HEK293 (cell line): ENCODE measurements around the gene RPUSD1.

Experiments
- OSR2 ChIP-seq: fragments of 450-650 bp; formaldehyde crosslinking; IDR thresholded peaks from 2 replicates; pipeline ENCODE4 v1.5.1; 2016; ENCODE audit warnings: missing biosample characterization, missing genetic modification characterization
- SETDB1 ChIP-seq: IDR thresholded peaks from one replicate; pipeline ENCODE4 v1.6.1; 2017; ENCODE audit warnings: mild to moderate bottlenecking, low read length, moderate library complexity, mixed read lengths; ENCODE audit not compliant: insufficient read length
- WT1 ChIP-seq: fragments of 450-650 bp; formaldehyde crosslinking; IDR thresholded peaks from 2 replicates; pipeline ENCODE4 v1.5.1; 2016; ENCODE audit warnings: missing biosample characterization, missing genetic modification characterization
- ZBTB17 ChIP-seq: fragments of 450-650 bp; formaldehyde crosslinking; IDR thresholded peaks from 2 replicates; pipeline ENCODE4 v1.5.1; 2016; ENCODE audit warnings: missing biosample characterization, missing genetic modification characterization
- ZBTB48 ChIP-seq: fragments of 450-650 bp; formaldehyde crosslinking; IDR thresholded peaks from 2 replicates; pipeline ENCODE4 v1.5.1; 2016; ENCODE audit warnings: missing biosample characterization, missing genetic modification characterization
- ZEB2 ChIP-seq: fragments of 450-650 bp; formaldehyde crosslinking; IDR thresholded peaks from 2 replicates; pipeline ENCODE4 v1.5.1; 2016; ENCODE audit warnings: missing biosample characterization, missing genetic modification characterization
- ZFP69B ChIP-seq: fragments of 450-650 bp; formaldehyde crosslinking; IDR thresholded peaks from 2 replicates; pipeline ENCODE4 v1.5.1; 2016; ENCODE audit warnings: missing biosample characterization, missing genetic modification characterization
- ZNF211 ChIP-seq: fragments of 450-650 bp; formaldehyde crosslinking; IDR thresholded peaks from 2 replicates; pipeline ENCODE4 v1.5.1; 2016; ENCODE audit warnings: low read depth, missing biosample characterization, missing genetic modification characterization
- ZNF23 ChIP-seq: fragments of 450-650 bp; formaldehyde crosslinking; IDR thresholded peaks from 2 replicates; pipeline ENCODE4 v1.5.1; 2016; ENCODE audit warnings: missing biosample characterization, missing genetic modification characterization, borderline replicate concordance
- ZNF24 ChIP-seq: fragments of 450-650 bp; formaldehyde crosslinking; IDR thresholded peaks from 2 replicates; pipeline ENCODE4 v1.5.1; 2016; ENCODE audit warnings: missing biosample characterization, missing genetic modification characterization
- ZNF248 ChIP-seq: fragments of 450-650 bp; formaldehyde crosslinking; IDR thresholded peaks from 2 replicates; pipeline ENCODE4 v1.5.1; 2017; ENCODE audit warnings: missing biosample characterization, missing genetic modification characterization
- ZNF426 ChIP-seq: fragments of 450-650 bp; formaldehyde crosslinking; IDR thresholded peaks from 2 replicates; pipeline ENCODE4 v1.5.1; 2017; ENCODE audit warnings: missing biosample characterization, missing genetic modification characterization, mild to moderate bottlenecking, inconsistent platforms, moderate library complexity
- ZNF48 ChIP-seq: fragments of 450-650 bp; formaldehyde crosslinking; IDR thresholded peaks from 2 replicates; pipeline ENCODE4 v1.5.1; 2016; ENCODE audit warnings: missing biosample characterization, missing genetic modification characterization
- ZNF555 ChIP-seq: fragments of 450-650 bp; formaldehyde crosslinking; conservative IDR thresholded peaks from 2 replicates; pipeline ENCODE4 v1.5.1; 2017; ENCODE audit warnings: missing biosample characterization, mild to moderate bottlenecking, missing genetic modification characterization, inconsistent platforms
- ZNF560 ChIP-seq: fragments of 450-650 bp; formaldehyde crosslinking; IDR thresholded peaks from 2 replicates; pipeline ENCODE4 v1.5.1; 2017; ENCODE audit warnings: missing biosample characterization, missing genetic modification characterization, borderline replicate concordance
- ZNF571 ChIP-seq: fragments of 450-650 bp; formaldehyde crosslinking; IDR thresholded peaks from 2 replicates; pipeline ENCODE4 v1.5.0; 2017; ENCODE audit warnings: missing biosample characterization, missing genetic modification characterization
- ZNF585B ChIP-seq: fragments of 450-650 bp; formaldehyde crosslinking; IDR thresholded peaks from 2 replicates; pipeline ENCODE4 v1.5.1; 2016; ENCODE audit warnings: missing biosample characterization, missing genetic modification characterization
- ZNF629 ChIP-seq: fragments of 450-650 bp; formaldehyde crosslinking; IDR thresholded peaks from 2 replicates; pipeline ENCODE4 v1.5.1; 2017; ENCODE audit warnings: missing biosample characterization, missing genetic modification characterization
- ZNF76 ChIP-seq: fragments of 450-650 bp; formaldehyde crosslinking; IDR thresholded peaks from 2 replicates; pipeline ENCODE4; 2016; ENCODE audit warnings: low read depth, missing biosample characterization, missing genetic modification characterization, borderline replicate concordance
- ZNF777 ChIP-seq: fragments of 450-650 bp; formaldehyde crosslinking; IDR thresholded peaks from 2 replicates; pipeline ENCODE4 v1.5.1; 2017; ENCODE audit warnings: missing biosample characterization, missing genetic modification characterization, borderline replicate concordance
- ZNF830 ChIP-seq: fragments of 450-650 bp; IDR thresholded peaks from 2 replicates; pipeline ENCODE4 v1.5.0; 2018; ENCODE audit warnings: missing biosample characterization, missing genetic modification characterization, low read depth, mild to moderate bottlenecking, moderate library complexity
- TF ChIP-seq, protein P1 (sequence below): sonication (generic); formaldehyde crosslinking; IDR thresholded peaks from 2 replicates; pipeline ENCODE4 v1.8.1; 2022; ENCODE audit warnings: mild to moderate bottlenecking, moderate library complexity, missing genetic modification reagents
- TF ChIP-seq, protein P2 (sequence below): fragments of 450-650 bp; IDR thresholded peaks from 2 replicates; pipeline ENCODE4 v1.5.1; 2018; ENCODE audit warnings: missing biosample characterization, mild to moderate bottlenecking, missing genetic modification characterization
- TF ChIP-seq, protein P3 (sequence below): fragments of 450-650 bp; formaldehyde crosslinking; conservative IDR thresholded peaks from 2 replicates; pipeline ENCODE4 v1.5.1; 2016; ENCODE audit warnings: low read depth, missing biosample characterization, missing genetic modification characterization
- TF ChIP-seq, protein P4 (sequence below): fragments of 450-650 bp; formaldehyde crosslinking; IDR thresholded peaks from 2 replicates; pipeline ENCODE4 v1.5.1; 2016; ENCODE audit warnings: missing biosample characterization, missing genetic modification characterization
- TF ChIP-seq, protein P5 (sequence below): fragments of 450-650 bp; formaldehyde crosslinking; IDR thresholded peaks from 2 replicates; pipeline ENCODE4 v1.5.1; 2016; ENCODE audit warnings: missing biosample characterization, missing genetic modification characterization
- TF ChIP-seq, protein P6 (sequence below): fragments of 450-650 bp; formaldehyde crosslinking; IDR thresholded peaks from 2 replicates; pipeline ENCODE4 v1.5.1; 2016; ENCODE audit warnings: missing biosample characterization, missing genetic modification characterization, borderline replicate concordance

Gene RPUSD1

DNA sequence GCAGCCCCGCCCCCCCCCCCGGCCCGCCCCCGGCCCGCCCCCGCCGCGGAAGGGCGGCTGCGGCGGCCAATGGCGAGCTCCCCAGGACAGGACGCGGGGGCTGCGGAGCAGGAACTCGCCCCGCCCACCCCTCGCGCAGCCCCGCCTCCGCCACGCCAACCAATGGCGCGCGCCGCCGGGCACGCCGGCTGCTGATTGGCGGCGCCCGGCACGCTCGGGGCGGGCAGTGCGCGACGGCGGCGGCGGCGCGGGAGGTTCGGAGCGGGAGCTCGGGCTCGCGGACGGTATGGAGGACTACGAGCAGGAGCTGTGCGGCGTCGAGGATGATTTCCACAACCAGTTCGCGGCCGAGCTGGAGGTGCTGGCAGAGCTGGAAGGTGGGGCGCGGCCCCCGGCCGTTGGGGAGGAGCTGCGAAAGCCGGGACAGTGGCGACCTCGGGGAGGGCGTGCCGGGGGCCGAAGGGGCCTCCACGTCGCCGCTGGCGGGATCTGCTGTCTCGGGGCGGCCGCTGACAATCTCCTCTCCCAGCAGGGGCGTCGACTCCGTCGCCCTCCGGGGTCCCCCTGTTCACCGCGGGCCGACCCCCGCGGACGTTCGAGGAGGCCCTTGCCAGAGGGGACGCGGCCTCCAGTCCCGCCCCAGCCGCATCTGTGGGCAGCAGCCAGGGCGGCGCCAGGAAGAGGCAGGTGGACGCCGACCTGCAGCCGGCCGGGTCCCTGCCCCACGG lies 382 bp upstream of the RPUSD1 start, which contains the start of gene CHTF18 (continued):
- TF ChIP-seq, protein P1, sequence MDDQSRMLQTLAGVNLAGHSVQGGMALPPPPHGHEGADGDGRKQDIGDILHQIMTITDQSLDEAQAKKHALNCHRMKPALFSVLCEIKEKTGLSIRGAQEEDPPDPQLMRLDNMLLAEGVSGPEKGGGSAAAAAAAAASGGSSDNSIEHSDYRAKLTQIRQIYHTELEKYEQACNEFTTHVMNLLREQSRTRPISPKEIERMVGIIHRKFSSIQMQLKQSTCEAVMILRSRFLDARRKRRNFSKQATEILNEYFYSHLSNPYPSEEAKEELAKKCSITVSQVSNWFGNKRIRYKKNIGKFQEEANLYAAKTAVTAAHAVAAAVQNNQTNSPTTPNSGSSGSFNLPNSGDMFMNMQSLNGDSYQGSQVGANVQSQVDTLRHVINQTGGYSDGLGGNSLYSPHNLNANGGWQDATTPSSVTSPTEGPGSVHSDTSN: peak; percentile 61; the same call in 1 of the 2 replicates
- TF ChIP-seq ZBTB48 (tag by site-specific recombination) (no peak), SETDB1 (no peak), ZNF585B (tag by site-specific recombination) (no peak), ZNF555 (tag by site-specific recombination) (no peak), WT1 (tag by site-specific recombination) (peak; percentile 33; the same call in 1 of the 2 replicates), ZNF248 (tag by site-specific recombination) (no peak), ZEB2 (peak; percentile 85), ZNF560 (no peak), OSR2 (tag by site-specific recombination) (peak; percentile 28), ZFP69B (tag by site-specific recombination) (peak; percentile 46; the same call in 1 of the 2 replicates), ZNF211 (tag by site-specific recombination) (no peak), ZNF23 (tag by site-specific recombination) (no peak), ZNF48 (tag by site-specific recombination) (no peak), ZNF24 (no peak), ZNF426 (tag by site-specific recombination) (no peak), ZNF629 (0 out of 2 replicates have a peak, but pooled peaks have one; percentile 49), ZNF777 (peak; percentile 78; the same call in 1 of the 2 replicates), ZNF571 (no peak), ZNF76 (peak; percentile 66; the same call in 1 of the 2 replicates), ZBTB17 (tag by site-specific recombination) (no peak; the same call in 1 of the 2 replicates), ZNF830 (tag by site-specific recombination) (no peak)
- TF ChIP-seq, protein P2, sequence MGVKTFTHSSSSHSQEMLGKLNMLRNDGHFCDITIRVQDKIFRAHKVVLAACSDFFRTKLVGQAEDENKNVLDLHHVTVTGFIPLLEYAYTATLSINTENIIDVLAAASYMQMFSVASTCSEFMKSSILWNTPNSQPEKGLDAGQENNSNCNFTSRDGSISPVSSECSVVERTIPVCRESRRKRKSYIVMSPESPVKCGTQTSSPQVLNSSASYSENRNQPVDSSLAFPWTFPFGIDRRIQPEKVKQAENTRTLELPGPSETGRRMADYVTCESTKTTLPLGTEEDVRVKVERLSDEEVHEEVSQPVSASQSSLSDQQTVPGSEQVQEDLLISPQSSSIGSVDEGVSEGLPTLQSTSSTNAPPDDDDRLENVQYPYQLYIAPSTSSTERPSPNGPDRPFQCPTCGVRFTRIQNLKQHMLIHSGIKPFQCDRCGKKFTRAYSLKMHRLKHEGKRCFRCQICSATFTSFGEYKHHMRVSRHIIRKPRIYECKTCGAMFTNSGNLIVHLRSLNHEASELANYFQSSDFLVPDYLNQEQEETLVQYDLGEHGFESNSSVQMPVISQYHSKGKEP (tag by site-specific recombination): no peak
- TF ChIP-seq, protein P3, sequence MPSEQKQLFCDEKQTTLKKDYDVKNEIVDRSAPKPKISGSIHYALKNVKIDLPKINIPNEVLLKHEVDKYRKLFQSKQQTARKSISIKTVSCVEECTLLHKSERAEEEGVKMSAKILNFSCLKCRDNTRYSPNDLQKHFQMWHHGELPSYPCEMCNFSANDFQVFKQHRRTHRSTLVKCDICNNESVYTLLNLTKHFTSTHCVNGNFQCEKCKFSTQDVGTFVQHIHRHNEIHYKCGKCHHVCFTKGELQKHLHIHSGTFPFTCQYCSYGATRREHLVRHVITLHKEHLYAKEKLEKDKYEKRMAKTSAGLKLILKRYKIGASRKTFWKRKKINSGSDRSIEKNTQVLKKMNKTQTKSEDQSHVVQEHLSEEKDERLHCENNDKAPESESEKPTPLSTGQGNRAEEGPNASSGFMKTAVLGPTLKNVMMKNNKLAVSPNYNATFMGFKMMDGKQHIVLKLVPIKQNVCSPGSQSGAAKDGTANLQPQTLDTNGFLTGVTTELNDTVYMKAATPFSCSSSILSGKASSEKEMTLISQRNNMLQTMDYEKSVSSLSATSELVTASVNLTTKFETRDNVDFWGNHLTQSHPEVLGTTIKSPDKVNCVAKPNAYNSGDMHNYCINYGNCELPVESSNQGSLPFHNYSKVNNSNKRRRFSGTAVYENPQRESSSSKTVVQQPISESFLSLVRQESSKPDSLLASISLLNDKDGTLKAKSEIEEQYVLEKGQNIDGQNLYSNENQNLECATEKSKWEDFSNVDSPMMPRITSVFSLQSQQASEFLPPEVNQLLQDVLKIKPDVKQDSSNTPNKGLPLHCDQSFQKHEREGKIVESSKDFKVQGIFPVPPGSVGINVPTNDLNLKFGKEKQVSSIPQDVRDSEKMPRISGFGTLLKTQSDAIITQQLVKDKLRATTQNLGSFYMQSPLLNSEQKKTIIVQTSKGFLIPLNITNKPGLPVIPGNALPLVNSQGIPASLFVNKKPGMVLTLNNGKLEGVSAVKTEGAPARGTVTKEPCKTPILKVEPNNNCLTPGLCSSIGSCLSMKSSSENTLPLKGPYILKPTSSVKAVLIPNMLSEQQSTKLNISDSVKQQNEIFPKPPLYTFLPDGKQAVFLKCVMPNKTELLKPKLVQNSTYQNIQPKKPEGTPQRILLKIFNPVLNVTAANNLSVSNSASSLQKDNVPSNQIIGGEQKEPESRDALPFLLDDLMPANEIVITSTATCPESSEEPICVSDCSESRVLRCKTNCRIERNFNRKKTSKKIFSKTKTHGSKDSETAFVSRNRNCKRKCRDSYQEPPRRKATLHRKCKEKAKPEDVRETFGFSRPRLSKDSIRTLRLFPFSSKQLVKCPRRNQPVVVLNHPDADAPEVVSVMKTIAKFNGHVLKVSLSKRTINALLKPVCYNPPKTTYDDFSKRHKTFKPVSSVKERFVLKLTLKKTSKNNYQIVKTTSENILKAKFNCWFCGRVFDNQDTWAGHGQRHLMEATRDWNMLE (tag by site-specific recombination): no peak
- TF ChIP-seq, protein P4, sequence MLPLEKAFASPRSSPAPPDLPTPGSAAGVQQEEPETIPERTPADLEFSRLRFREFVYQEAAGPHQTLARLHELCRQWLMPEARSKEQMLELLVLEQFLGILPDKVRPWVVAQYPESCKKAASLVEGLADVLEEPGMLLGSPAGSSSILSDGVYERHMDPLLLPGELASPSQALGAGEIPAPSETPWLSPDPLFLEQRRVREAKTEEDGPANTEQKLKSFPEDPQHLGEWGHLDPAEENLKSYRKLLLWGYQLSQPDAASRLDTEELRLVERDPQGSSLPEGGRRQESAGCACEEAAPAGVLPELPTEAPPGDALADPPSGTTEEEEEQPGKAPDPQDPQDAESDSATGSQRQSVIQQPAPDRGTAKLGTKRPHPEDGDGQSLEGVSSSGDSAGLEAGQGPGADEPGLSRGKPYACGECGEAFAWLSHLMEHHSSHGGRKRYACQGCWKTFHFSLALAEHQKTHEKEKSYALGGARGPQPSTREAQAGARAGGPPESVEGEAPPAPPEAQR (tag by site-specific recombination): no peak
- TF ChIP-seq, protein P5, sequence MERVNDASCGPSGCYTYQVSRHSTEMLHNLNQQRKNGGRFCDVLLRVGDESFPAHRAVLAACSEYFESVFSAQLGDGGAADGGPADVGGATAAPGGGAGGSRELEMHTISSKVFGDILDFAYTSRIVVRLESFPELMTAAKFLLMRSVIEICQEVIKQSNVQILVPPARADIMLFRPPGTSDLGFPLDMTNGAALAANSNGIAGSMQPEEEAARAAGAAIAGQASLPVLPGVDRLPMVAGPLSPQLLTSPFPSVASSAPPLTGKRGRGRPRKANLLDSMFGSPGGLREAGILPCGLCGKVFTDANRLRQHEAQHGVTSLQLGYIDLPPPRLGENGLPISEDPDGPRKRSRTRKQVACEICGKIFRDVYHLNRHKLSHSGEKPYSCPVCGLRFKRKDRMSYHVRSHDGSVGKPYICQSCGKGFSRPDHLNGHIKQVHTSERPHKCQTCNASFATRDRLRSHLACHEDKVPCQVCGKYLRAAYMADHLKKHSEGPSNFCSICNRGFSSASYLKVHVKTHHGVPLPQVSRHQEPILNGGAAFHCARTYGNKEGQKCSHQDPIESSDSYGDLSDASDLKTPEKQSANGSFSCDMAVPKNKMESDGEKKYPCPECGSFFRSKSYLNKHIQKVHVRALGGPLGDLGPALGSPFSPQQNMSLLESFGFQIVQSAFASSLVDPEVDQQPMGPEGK (tag by site-specific recombination): peak; percentile 87
- TF ChIP-seq, protein P6, sequence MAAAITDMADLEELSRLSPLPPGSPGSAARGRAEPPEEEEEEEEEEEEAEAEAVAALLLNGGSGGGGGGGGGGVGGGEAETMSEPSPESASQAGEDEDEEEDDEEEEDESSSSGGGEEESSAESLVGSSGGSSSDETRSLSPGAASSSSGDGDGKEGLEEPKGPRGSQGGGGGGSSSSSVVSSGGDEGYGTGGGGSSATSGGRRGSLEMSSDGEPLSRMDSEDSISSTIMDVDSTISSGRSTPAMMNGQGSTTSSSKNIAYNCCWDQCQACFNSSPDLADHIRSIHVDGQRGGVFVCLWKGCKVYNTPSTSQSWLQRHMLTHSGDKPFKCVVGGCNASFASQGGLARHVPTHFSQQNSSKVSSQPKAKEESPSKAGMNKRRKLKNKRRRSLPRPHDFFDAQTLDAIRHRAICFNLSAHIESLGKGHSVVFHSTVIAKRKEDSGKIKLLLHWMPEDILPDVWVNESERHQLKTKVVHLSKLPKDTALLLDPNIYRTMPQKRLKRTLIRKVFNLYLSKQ (tag by site-specific recombination): no peak
